HEK293 (cell line): ENCODE measurements around the gene HOXB8.
A peak's percentile ranks its signal among the peaks of the same experiment; 100 is the strongest.

Source experiments
- CTCF ChIA-PET: fragments of 350-600 bp; formaldehyde crosslinking; extraction: SDS; loops from one replicate; lab custom pipeline; 2021; ENCODE audit warnings: antibody characterized with exemption; lab: Yijun Ruan, JAX
- POLR2A ChIA-PET: fragments of 300-600 bp; formaldehyde crosslinking; extraction: SDS; loops from one replicate; lab custom pipeline; 2020; ENCODE audit warnings: antibody characterized with exemption, inconsistent platforms; lab: Yijun Ruan, JAX
- H3K27ac ChIP-seq: fragments of 200-500 bp; sonication (Bioruptor generic); 2 replicates; pipeline ENCODE4 v1.5.1; 2014; ENCODE audit warnings: low read depth, low read length, control low read depth, inconsistent platforms; ENCODE audit errors: extremely low read depth
- H3K36me3 ChIP-seq, 2 experiments: fragments of 200-500 bp in 1 of 2; sonication (Bioruptor generic) in 1 of 2; 1 replicate in 1 of 2; 2 replicates in 1 of 2; pipeline ENCODE4 v1.5.1; 2014 to 2017; ENCODE audit warnings: inconsistent platforms in 2 of 2, low read length in 2 of 2; ENCODE audit not compliant: control insufficient read depth in 2 of 2, insufficient read depth in 1 of 2
- H3K4me1 ChIP-seq: fragments of 200-500 bp; sonication (Bioruptor generic); 2 replicates; pipeline ENCODE4 v1.5.1; 2014; ENCODE audit warnings: mild to moderate bottlenecking, low read length, inconsistent platforms; ENCODE audit not compliant: control insufficient read depth, insufficient read depth
- H3K4me3 ChIP-seq: 2 replicates; pipeline ENCODE4 v1.5.1; 2011; ENCODE audit warnings: low read depth, mild to moderate bottlenecking, control low read depth, low read length, moderate library complexity
- H3K9me3 ChIP-seq: fragments of 200-500 bp; sonication (Bioruptor generic); 2 replicates; pipeline ENCODE4 v1.5.1; 2014; ENCODE audit warnings: low read depth, low read length, inconsistent platforms; ENCODE audit not compliant: control insufficient read depth, insufficient read depth
- AEBP2 ChIP-seq: fragments of 450-650 bp; formaldehyde crosslinking; IDR thresholded peaks from 2 replicates; pipeline ENCODE4 v1.5.1; 2016; ENCODE audit warnings: missing biosample characterization, missing genetic modification characterization, borderline replicate concordance
- GFI1B ChIP-seq: fragments of 450-650 bp; formaldehyde crosslinking; IDR thresholded peaks from 2 replicates; pipeline ENCODE4 v1.5.1; 2016; ENCODE audit warnings: missing biosample characterization, missing genetic modification characterization
- GLI2 ChIP-seq: fragments of 450-650 bp; formaldehyde crosslinking; IDR thresholded peaks from 2 replicates; pipeline ENCODE4; 2017; ENCODE audit warnings: missing biosample characterization, missing genetic modification characterization, low read depth, borderline replicate concordance
- HOXC10 ChIP-seq: sonication (generic); formaldehyde crosslinking; IDR thresholded peaks from 2 replicates; pipeline ENCODE4 v1.8.1; 2023; ENCODE audit warnings: mild to moderate bottlenecking, missing genetic modification reagents
- MZF1 ChIP-seq: fragments of 450-650 bp; formaldehyde crosslinking; IDR thresholded peaks from 2 replicates; pipeline ENCODE4 v1.5.1; 2017; ENCODE audit warnings: missing biosample characterization, missing genetic modification characterization, borderline replicate concordance
- OSR2 ChIP-seq: fragments of 450-650 bp; formaldehyde crosslinking; IDR thresholded peaks from 2 replicates; pipeline ENCODE4 v1.5.1; 2016; ENCODE audit warnings: missing biosample characterization, missing genetic modification characterization
- PRDM1 ChIP-seq: fragments of 450-650 bp; formaldehyde crosslinking; IDR thresholded peaks from 2 replicates; pipeline ENCODE4; 2016; ENCODE audit warnings: missing biosample characterization, missing genetic modification characterization
- TCF7L2 ChIP-seq: IDR thresholded peaks from 2 replicates; pipeline ENCODE4 v1.6.1; 2011; ENCODE audit warnings: low read depth, mild to moderate bottlenecking, inconsistent platforms, low read length, moderate library complexity, borderline replicate concordance
- ZBTB17 ChIP-seq: fragments of 450-650 bp; formaldehyde crosslinking; IDR thresholded peaks from 2 replicates; pipeline ENCODE4 v1.5.1; 2016; ENCODE audit warnings: missing biosample characterization, missing genetic modification characterization
- ZBTB21 ChIP-seq: fragments of 450-650 bp; formaldehyde crosslinking; IDR thresholded peaks from 2 replicates; pipeline ENCODE4 v1.5.1; 2017; ENCODE audit warnings: missing biosample characterization, missing genetic modification characterization
- ZBTB26 ChIP-seq: fragments of 450-650 bp; formaldehyde crosslinking; optimal IDR thresholded peaks from 2 replicates; pipeline ENCODE3; 2016; ENCODE audit warnings: missing biosample characterization, mild to moderate bottlenecking, missing genetic modification characterization
- ZBTB8A ChIP-seq: fragments of 450-650 bp; formaldehyde crosslinking; IDR thresholded peaks from 2 replicates; pipeline ENCODE4 v1.5.1; 2016; ENCODE audit warnings: missing biosample characterization, missing genetic modification characterization
- ZIC2 ChIP-seq: fragments of 450-650 bp; formaldehyde crosslinking; IDR thresholded peaks from 2 replicates; pipeline ENCODE4 v1.5.1; 2016; ENCODE audit warnings: missing biosample characterization, missing genetic modification characterization
- ZNF140 ChIP-seq: fragments of 450-650 bp; formaldehyde crosslinking; IDR thresholded peaks from 2 replicates; pipeline ENCODE4 v1.5.1; 2016; ENCODE audit warnings: missing biosample characterization, missing genetic modification characterization
- ZNF2 ChIP-seq: fragments of 450-650 bp; formaldehyde crosslinking; IDR thresholded peaks from 2 replicates; pipeline ENCODE4 v1.5.1; 2016; ENCODE audit warnings: missing biosample characterization, missing genetic modification characterization
- ZNF239 ChIP-seq: fragments of 450-650 bp; formaldehyde crosslinking; IDR thresholded peaks from 2 replicates; pipeline ENCODE4 v1.5.1; 2016; ENCODE audit warnings: missing biosample characterization, missing genetic modification characterization
- ZNF280C ChIP-seq: fragments of 450-650 bp; formaldehyde crosslinking; IDR thresholded peaks from 2 replicates; pipeline ENCODE4 v1.5.1; 2016; ENCODE audit warnings: missing biosample characterization, missing genetic modification characterization
- ZNF335 ChIP-seq: fragments of 450-650 bp; formaldehyde crosslinking; conservative IDR thresholded peaks from 2 replicates; pipeline ENCODE4 v1.5.1; 2016; ENCODE audit warnings: missing biosample characterization, missing genetic modification characterization
- ZNF341 ChIP-seq: fragments of 450-650 bp; formaldehyde crosslinking; IDR thresholded peaks from 2 replicates; pipeline ENCODE4; 2016; ENCODE audit warnings: low read depth, missing biosample characterization, missing genetic modification characterization
- ZNF513 ChIP-seq: fragments of 450-650 bp; IDR thresholded peaks from 2 replicates; pipeline ENCODE4 v1.5.1; 2018; ENCODE audit warnings: missing biosample characterization, missing genetic modification characterization
- ZNF561 ChIP-seq: fragments of 450-650 bp; IDR thresholded peaks from 2 replicates; pipeline ENCODE4 v1.5.1; 2018; ENCODE audit warnings: missing biosample characterization, missing genetic modification characterization, borderline replicate concordance
- ZNF580 ChIP-seq: fragments of 450-650 bp; formaldehyde crosslinking; IDR thresholded peaks from 2 replicates; pipeline ENCODE4 v1.5.1; 2016; ENCODE audit warnings: missing biosample characterization, missing genetic modification characterization
- ZNF596 ChIP-seq: fragments of 450-650 bp; IDR thresholded peaks from 2 replicates; pipeline ENCODE4 v1.5.0; 2018; ENCODE audit warnings: missing biosample characterization, mild to moderate bottlenecking, missing genetic modification characterization, moderate library complexity
- ZNF600 ChIP-seq: fragments of 450-650 bp; formaldehyde crosslinking; IDR thresholded peaks from 2 replicates; pipeline ENCODE4 v1.5.1; 2016; ENCODE audit warnings: missing biosample characterization, missing genetic modification characterization
- ZNF623 ChIP-seq: fragments of 450-650 bp; formaldehyde crosslinking; IDR thresholded peaks from 2 replicates; pipeline ENCODE4 v1.5.1; 2016; ENCODE audit warnings: missing biosample characterization, missing genetic modification characterization
- ZNF660 ChIP-seq: fragments of 450-650 bp; IDR thresholded peaks from 2 replicates; pipeline ENCODE4 v1.5.1; 2018; ENCODE audit warnings: missing biosample characterization, mild to moderate bottlenecking, missing genetic modification characterization
- ZNF791 ChIP-seq: fragments of 450-650 bp; formaldehyde crosslinking; IDR thresholded peaks from 2 replicates; pipeline ENCODE4 v1.5.1; 2016; ENCODE audit warnings: missing biosample characterization, missing genetic modification characterization
- ZSCAN4 ChIP-seq: fragments of 450-650 bp; formaldehyde crosslinking; IDR thresholded peaks from 2 replicates; pipeline ENCODE4 v1.5.1; 2017; ENCODE audit warnings: missing biosample characterization, missing genetic modification characterization

Gene HOXB8

GRCh38 chr17:48571024-48571818, 43.9 kb downstream of the HOXB8 start (continued):
- TF ChIP-seq ZNF580 (tag by site-specific recombination) (peak; percentile 79), ZNF561 (peak; percentile 51; the same call in 1 of the 2 replicates), ZNF596 (tag by site-specific recombination) (peak; percentile 82), ZBTB17 (tag by site-specific recombination) (peak; percentile 96), ZSCAN4 (0 out of 2 replicates have a peak, but pooled peaks have one; percentile 40), PRDM1 (tag by site-specific recombination) (peak; percentile 97)

- Histone ChIP-seq H3K9me3 (no peaks in the 10 kb centered on the region), H3K27ac (peak overlapping the region; percentile 93), H3K4me3 (no peak overlapping the region), H3K36me3 (peaks cover 8 to 47% of the 10 kb centered on the region in 2 experiments), H3K4me1 (peaks cover 100% of the 10 kb centered on the region)
- ChIA-PET CTCF (interaction anchor here (0.5 to 1.0 kb wide), 3 partner anchors 13 to 82 kb away, joined by 3 to 7 read pairs (median 3); no protein-coding TSS in a partner anchor), POLR2A (interaction anchor here (0.6 to 1.1 kb wide), 5 partner anchors 12 to 219 kb away, joined by 3 to 5 read pairs (median 4); no protein-coding TSS in a partner anchor)
- TF ChIP-seq GLI2 (tag by site-specific recombination) (no peak), TCF7L2 (no peak), OSR2 (tag by site-specific recombination) (no peak), ZNF561 (no peak), ZNF239 (tag by site-specific recombination) (no peak), ZNF600 (0 out of 2 replicates have a peak, but pooled peaks have one; percentile 14), ZBTB21 (tag by site-specific recombination) (no peak), MZF1 (tag by site-specific recombination) (0 out of 2 replicates have a peak, but pooled peaks have one; percentile 10), ZNF791 (tag by site-specific recombination) (no peak), GFI1B (tag by site-specific recombination) (no peak), ZIC2 (tag by site-specific recombination) (no peak), ZNF140 (tag by site-specific recombination) (no peak), ZNF623 (no peak), ZNF341 (tag by site-specific recombination) (no peak), ZNF2 (tag by site-specific recombination) (no peak), ZNF280C (tag by site-specific recombination) (no peak), ZNF513 (no peak), ZBTB26 (tag by site-specific recombination) (peak; percentile 3), ZNF660 (tag by site-specific recombination) (0 out of 2 replicates have a peak, but pooled peaks have one; percentile 4), ZNF335 (tag by site-specific recombination) (peak; percentile 81), HOXC10 (no peak), AEBP2 (tag by site-specific recombination) (no peak), ZBTB8A (tag by site-specific recombination) (no peak)
Observed at GRCh38 chr17:48570325-48571023, 44.6 kb downstream of the HOXB8 start.
